HG03342 (cell line): ENCODE results near the gene MMP21.

Experiments
- ATAC-seq: cut with Tn5 transposase; IDR thresholded peaks from one replicate; pipeline ENCODE4 v1.9.1; 2021; ENCODE audit warnings: mild to moderate bottlenecking, moderate library complexity; ENCODE audit not compliant: unreplicated experiment

The MMP21 gene

DNA sequence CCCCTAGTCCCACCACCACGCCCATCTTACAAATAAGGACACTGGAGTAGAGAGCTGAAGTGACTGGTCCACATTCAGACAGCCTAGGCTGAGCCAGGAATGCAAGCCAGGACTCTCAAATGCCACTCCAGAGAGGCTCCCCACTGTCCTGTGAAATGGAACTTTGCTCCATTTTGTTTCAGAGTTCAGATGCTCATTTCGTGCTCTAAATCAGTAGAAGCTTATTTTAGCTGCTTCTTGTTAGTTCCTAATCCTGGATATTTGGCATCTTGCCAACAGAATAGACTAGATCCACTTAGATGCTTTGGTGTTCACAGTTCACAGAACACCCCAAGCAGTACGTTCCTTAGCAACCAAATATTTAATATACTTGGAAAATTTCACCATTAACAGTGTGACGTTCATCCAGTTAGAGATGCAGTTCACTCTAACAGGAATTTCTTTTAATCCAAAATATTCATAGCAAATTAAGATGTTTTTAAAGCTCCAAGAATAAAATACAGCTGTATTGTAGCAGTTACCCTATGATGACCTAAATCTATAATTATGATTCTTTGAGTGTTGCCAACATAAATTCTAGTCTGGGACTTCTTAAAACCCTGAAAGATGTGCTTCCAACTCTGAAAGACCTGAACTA is 7.3 kb downstream of the MMP21 start:
- no peak for ATAC-seq

DNA sequence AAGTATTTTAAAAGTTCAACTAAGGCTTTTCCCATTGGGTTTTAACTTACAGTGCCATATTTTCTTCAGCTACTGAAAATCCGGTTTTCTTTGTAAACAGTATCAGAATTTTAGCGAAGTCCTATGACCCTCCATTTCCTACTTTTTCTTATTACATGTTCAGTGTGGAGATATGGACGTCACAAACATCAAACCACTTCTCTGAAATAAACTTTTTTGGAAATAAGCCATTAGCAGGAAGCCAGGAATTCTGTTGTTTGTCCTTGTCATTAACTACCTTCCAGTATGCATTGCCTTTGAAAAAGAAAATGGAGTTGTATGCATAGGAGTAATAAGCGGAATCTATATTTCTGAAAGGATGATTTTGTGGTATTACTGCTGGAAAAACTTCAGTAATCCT is 9.1 kb downstream of the MMP21 start:
- no peak for ATAC-seq

DNA sequence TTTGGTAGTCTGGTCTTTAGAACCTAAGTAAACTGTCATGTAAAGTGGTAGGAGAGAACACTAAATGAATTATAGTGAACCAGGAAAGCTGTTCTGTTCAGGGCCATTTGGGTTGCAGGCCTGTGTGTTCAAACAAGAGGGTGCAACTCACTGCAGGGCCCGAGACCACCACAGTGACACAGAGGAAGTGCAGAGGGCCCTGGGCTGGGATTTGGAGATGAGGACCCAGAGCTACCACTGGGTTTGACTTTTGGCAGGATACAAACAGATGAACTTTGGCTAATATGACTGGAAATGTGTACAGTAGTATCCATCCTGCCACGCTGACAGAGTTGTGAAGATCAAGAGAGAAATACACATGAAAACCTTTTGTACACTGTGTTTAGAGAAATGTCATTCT is 9.8 kb downstream of the MMP21 start:
- ATAC-seq = no peak

DNA sequence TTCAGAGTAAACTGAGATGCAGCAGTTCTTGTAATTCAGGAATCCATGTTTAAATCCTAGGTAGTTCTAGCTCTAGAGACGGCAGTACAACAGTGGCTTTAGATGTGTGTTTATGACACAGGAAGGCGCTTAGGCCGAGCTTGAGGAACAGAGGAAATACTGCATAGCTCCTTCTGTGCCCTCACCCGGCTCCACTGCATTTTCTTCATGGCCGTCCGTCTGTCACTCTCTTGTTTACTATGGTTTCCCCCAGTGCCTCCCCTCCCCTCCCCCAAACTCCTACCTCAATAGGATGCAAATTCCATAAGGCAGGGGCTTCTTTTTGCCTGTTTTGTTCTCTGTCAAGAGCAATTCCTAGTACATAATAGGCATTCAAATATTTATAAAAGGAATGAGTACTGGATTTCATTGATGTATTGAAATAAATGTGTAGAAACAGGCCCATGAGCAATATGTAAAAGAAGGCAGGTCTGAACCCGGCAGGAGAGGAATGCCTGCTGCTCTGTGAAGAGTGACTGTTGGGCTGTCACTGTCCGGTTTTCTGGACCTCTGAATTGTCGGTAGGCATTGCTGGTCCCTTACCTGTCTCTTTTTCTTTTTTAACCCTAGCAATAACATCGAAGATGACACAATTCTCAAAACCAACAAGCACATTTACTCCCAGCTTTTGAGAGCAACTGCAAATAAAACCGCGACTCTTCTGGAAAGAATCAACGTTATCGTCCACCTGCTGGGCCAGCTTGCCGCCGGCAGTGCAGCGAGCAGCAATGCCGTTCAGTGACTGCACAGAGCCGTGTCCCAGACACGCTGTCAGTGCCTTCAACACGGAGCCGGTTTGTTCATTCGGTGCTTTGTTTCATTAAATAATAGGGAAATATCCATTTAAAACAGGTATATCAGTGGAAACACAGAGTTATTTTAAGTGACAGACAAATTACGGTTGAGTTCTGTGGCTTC is 12.7 kb downstream of the MMP21 start:
- ATAC-seq = no peak

DNA sequence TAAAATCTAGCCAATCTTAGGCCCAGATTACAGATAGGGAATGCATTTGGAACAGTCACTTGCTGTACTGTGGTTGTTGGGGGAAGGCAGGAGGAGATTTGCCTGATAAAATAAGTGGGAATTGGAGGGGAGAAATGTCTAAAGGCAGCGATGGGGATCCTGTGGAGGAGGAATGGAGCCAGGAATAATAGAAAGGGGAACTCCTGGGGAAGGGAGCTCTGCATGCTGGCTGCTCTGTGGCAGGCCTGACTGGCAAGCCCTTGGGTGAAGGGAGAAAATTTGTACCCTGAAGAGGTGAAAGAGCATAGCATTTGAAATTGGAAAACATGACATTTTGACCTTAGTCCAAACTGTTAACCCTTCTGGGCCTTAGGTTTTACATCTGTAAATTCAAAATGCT is 13.7 kb downstream of the MMP21 start:
- no peak for ATAC-seq

DNA sequence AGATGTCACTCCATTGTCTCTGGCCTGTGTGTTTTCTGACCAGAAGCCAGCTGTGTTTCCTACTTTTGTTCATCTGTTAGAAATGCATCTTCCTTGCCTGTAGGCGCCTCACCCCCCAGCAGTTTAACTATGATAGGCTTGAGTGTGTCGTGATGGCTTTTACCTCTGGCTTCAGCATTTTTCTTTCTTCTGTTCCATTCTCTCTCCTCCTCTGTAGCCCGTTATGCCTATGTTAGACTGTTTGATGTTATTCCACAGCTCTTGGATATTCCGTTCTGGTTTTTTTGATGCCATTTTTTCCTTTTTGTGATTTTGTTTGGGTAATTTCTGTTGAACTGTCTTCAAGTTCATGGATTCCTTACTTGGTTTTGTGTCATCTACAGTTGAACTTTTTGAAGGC is 17.9 kb downstream of the MMP21 start:
- no peak for ATAC-seq

DNA sequence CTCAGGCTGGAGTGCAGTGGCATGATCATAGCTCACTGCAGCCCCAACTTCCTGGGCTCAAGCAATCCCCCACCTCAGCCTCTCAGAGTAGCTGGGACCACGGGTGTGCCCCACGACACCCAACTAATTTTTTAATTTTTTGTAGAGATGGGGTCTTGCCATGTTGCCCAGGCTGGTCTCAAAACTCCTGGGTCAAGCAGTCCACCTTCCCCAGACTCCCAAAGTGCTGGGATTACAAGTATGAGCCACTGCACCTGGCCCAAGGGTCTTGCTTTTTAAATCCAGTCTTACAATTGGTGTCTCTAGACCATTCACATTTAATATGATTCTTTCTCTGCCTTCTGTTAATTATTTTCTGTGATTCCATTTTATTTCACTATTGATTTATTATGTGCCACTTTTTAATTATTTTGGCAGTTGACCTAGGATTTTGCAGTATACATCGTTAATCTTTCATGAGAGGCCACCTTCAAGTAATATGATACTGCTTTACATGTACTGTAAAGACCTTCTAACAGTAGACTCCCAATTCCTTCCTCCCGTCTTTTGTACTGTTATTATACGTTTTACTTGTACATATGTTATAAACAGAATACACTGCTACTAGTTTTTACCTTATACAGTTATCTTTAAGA is 18.7 kb downstream of the MMP21 start:
- no peak for ATAC-seq

DNA sequence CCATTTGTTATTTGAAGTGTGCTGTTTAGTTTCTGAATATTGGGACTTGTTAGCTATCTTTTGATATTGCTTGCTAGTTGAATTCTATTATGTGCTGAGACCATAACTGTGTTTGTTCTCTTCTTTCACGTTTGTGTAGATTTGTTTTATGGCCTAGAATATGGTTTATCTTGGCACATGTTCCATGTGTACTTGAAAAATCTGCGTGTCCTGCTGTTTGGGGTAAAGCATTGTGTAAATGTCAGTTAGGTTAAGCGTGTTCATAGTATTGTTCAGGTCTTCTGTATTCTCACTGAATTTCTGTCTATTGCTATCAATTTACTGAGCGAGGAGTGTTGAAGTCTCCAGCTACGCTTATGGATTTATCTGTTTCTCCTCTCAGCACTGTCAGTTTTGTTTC is 19.4 kb downstream of the MMP21 start:
- ATAC-seq = no peak

DNA sequence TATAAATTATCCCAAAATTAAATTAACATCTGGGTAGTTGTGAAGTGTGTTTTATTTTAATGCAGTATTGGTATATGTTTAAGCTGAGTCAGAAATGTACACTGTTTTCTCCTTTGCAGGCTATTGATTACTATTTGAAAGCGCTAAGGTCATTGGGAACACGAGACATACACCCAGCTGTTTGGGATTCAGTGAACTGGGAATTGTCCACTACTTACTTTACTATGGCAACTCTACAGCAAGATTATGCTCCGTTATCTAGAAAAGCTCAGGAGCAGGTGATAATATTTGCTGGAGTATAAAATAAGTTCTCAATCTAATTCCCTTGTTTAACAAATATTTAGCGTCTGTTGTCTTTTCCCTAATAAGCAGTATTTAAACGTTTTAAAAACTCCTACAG is 28.2 kb downstream of the MMP21 start:
- ATAC-seq = no peak

DNA sequence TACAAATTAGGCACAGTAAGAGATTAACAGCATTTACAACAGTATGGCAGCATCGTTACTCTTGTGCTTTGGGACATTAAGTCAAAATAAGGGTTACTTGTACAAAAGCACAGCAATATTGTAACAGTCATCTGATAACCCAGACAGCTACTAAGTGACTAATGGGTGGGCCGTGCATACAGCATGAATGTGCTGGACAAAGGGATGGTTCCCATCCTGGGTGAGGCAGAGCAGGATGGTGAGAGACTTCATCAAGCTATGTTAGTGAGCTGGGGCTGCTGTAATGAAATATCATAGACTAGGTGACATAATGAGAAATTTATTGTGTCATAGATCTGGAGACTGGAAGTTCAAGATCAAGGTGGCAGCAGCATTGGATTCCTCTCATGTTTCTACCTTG is 30.7 kb downstream of the MMP21 start:
- no peak for ATAC-seq

DNA sequence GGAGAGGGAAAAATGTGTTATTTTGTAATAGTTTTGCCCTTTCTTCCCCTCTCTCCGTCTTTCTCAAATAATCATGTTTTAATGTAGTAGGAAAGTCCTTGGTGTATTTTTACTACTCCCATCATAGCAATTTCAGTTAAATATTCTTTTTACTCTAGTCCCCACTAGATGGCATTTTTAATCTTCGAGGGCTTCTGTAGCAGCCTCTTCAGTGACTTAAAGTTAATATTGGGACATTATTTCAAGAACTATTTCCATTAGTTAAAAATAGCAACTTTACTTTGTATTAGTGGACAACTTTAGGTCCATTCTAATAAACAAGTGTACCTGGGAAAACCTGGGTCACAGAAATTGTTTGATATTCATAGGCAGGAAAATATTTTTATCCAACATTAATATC is 33.2 kb downstream of the MMP21 start:
- no peak for ATAC-seq

DNA sequence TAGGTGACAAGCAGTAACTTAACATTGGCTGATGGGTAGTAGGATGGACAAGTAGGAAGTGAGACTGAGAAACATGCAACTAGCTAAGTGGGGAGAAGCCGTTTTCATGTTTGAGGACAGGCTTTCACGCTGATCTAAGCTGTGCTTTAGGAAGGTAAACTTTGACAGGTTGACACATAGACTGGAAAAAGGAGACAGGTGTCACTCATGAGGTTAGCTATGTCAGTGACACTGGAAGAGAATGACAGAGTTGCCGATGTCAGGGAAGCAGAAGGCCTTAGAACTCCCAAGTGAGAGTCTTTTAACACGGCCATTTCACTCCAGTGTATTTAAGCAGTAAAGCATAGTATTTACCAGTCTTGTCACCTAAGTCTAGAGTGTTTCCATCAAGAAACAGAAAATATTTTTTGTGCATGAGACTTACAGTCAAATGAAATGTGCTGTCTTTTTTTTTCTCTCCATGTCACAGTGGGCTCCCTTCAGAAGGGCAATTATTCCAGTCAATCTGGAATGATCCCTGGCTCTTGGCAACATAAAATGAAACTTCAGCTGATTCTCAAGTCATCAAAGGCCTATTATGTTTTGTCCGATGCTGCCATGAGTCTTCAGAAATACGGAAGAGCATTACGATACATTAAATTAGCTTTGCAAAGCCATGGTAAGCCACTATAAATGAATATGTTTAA is 35.5 kb downstream of the MMP21 start:
- ATAC-seq = no peak

DNA sequence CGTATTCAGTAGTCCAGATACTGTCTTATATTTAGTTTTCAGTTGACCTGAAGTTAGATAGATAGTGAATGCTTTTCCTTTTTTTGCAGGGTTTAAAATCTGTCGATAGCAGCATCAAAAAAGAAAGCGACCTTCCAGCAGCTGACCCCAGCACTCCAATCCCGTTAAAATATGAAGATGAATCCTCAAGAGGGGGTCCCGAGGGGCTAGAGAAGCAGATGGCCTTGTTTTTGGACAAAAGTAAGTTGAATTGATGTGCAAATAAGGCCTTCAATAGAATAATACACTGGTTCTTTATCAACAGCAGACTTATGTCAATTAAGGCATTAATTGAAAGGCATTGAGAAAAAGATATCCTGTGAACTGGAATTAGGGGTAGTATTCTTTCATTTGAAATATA is 37.4 kb downstream of the MMP21 start:
- ATAC-seq = no peak

DNA sequence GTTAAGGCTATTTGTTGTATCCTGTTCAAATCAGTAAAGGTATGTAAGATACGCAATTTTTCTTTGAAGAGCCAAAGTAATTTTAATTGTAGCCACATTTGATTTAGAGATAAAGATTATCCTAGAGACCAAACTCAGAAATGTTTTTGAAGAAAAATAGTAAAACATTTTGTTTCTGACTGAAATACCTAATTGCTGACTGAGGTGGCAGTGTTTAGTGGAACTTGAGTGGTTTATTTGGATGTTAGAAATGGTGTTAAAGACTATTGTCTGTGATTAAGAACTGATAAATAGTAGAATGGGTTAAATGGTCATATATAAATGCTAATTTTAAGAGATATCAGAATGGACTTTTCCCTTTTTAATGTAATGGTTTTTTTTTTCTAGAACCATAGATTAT is 40.8 kb downstream of the MMP21 start:
- ATAC-seq = no peak

DNA sequence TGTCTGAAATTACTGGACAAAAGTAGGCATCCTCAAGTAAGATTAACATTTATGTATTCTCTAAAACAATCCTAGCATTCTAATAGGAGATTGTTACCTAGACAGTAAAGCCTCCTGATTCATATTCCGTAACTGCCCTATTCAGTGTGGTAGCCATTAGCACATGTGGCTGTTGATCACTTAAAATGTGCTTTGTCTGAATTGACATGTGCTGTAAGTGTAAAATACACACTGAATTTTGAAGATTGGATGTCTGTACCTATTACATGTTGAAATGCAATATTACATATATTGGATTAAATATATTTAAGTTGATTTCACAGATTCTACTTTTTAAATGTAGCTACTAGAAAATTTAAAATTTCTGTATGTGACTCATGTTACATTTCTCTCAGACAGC is 41.5 kb downstream of the MMP21 start:
- no peak for ATAC-seq

DNA sequence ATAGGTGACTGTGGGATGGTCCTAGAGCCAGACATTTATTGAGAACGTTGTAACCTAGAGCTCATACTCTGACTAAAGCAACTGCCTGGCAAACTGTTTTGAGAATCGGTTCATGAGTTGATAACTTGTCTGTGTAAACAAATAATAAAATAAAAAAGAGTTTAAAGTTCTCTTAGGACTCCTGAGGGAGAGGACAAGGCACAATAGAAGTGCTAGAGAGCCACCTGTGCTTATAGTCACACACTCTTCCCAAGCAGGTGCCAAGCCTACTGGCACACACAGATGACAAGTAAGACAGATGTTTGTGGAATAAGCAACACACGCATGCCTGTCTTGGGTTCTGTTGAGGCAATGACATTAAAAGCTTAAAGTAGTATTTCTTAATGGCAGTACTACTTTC is 48.2 kb downstream of the MMP21 start:
- no peak for ATAC-seq

DNA sequence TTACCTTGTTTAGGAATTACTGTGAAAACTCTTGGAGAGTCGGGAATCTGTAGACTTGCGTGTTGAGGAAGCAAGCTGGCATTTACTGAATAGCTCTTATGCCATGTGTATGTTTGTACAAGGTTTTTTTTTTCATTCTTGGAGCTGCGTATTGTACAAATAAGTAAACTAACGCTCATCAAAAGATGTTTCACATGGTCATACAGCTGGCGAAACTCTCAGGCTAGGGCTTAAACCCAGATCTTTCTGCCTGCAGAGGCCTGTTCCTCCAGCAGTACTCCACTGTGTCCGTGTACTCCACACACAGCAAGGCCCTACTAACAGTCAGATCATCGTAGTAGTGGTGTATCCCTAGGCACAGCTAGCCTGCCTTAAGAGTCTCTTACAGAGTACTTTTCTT is 48.7 kb downstream of the MMP21 start:
- ATAC-seq = no peak

DNA sequence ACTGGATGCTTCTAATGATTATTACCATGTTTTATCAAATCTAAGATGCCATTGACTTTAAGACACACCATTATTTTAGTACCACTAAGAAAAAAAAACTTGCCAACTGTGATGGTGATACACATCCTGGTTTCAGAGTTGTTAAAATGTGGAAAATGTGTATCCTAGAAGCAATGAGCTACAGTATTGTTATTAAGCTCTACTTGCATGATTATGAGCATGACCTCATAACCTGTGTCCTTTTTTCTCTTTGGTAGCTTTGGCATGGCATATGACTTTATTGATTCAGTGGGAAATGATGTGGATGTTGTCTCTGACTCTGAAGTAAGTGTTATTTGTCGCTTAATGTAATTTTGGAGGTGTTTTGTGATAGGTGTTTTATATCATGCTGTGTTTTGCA is 52.8 kb downstream of the MMP21 start:
- ATAC-seq = no peak

DNA sequence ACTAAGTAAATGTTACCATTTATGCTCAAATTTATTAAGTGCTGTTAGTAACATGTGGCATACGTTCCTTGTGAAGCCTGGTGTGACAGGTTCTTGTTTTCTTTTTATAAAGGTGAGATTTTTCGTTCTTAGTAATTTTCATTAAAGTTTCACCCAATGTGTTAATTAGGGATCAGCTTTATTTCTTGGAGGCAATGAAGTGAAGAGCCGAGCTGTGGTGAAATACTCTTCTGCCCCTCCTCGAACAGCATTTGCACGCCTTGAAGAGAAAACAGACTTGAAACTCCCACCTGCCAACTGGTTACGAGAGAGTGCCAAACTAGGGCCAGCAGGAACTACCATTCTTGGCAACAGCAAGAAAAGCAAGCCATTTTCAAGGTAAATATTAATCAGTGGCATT is 54.6 kb downstream of the MMP21 start:
- ATAC-seq = peak; percentile 35

DNA sequence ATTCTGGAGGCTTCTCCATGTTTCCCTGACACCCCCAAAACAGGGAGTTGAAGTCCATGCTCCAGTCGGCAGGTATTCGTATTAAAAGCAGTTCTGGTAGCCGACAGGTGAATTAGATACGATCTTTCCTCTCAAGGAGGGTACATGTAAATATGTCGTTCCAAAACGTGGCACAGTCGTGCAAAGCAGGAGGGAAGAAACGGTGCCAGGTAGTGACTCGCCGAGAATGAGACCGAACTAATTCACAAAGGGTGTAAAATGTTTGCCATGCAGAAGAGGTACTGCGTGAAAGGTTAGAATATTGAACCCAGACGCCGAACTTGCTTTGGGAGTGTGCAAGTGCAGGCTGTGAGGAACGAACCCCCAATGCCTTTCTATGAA is 55.6 kb downstream of the MMP21 start:
- no peak for ATAC-seq

DNA sequence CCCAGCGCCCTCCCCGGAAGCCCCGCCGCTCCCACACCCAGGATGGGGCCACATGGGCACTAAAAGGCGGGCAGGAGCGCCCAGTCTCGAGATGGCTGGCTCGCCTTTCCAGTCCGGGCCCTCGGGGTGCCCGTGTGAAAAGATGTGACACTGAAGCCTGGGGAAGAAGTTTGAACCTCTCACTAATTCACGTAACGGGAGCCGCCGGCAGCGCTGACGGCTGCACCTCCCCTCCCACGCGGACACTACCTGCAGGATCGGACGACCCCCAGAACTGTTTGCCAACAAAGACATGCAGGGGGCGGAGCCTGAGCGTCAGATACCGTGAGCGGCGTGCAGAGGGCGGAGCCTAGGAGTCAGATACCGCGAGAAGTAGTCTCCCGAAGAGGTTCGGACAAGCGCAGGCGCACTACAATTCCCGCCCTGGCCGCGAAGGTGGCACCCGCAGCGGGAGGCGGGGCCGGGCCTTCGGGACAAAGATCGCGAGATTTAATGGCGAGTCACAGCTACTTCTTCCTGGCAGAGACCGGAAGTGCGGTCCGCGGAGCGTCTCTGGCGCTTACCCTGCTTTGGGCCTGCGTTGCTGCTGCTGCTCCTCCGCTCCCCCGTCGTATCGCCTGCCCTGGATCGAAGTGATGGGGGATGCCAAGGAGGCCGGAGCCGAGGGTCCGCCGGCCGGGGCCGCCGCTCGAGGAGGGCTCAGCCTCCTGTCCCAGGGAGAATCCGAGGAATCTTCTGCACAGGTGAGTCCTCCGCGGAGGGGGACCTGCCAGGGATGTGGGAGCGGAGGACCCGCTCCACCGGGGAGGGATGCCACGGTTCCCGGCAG is 56.2 kb downstream of the MMP21 start, which contains the start of gene EDRF1:
Gene EDRF1, plus strand, starts transcription at position 537 of the 829 bp plus-strand sequence. Its CDS starts 99 bp downstream, at position 636.
- ATAC-seq = peak; percentile 92
